CD4-positive, CD25-positive, alpha-beta regulatory T cell (primary cell): ENCODE measurements around the gene NGF. TPM values are rescaled to one million over a fixed set of nuclear protein-coding genes. Genes with fewer than 3 reads are reported as not detected.

Experiments used
- ATAC-seq, 2 donors: fragments of 150-1000 bp; cut with Tn5 transposase; one replicate each; pipeline ENCODE4 v1.10.0; 2021; ENCODE audit warnings: low read depth in 2 of 2, moderate number of reproducible peaks in 2 of 2, moderate library complexity in 1 of 2
- DNase-seq, 3 donors: peaks; one replicate each; pipeline versions ENCODE4 v3.0.0 to v3.0.0-alpha.2; 2012 to 2022; ENCODE audit warnings: mixed read lengths in 1 of 3
- H3K27ac ChIP-seq: one replicate; pipeline ENCODE4 v1.7.0; 2013; ENCODE audit warnings: mild to moderate bottlenecking, low read length; ENCODE audit not compliant: insufficient read depth, poor library complexity, severe bottlenecking
- H3K27me3 ChIP-seq: one replicate; pipeline ENCODE4 v1.7.0; 2013; ENCODE audit warnings: low read length; ENCODE audit not compliant: control insufficient read depth, insufficient read depth
- H3K36me3 ChIP-seq: one replicate; pipeline ENCODE4 v1.7.0; 2013; ENCODE audit warnings: mild to moderate bottlenecking, low read length, moderate library complexity; ENCODE audit not compliant: control insufficient read depth, insufficient read depth
- H3K4me1 ChIP-seq: 2 replicates; pipeline ENCODE4 v1.7.0; 2013; ENCODE audit warnings: mild to moderate bottlenecking, low read length; ENCODE audit not compliant: insufficient read depth, control insufficient read depth, poor library complexity, severe bottlenecking
- H3K4me3 ChIP-seq: one replicate; pipeline ENCODE4 v1.7.0; 2013; ENCODE audit warnings: low read depth, mild to moderate bottlenecking, low read length, moderate library complexity
- H3K9me3 ChIP-seq, 2 experiments: 1 replicate in 1 of 2; 2 replicates in 1 of 2; pipeline ENCODE4 v1.7.0; 2013; ENCODE audit warnings: low read length in 2 of 2, mild to moderate bottlenecking in 1 of 2, moderate library complexity in 1 of 2; ENCODE audit not compliant: control insufficient read depth in 2 of 2
- H3K27ac Mint-ChIP-seq, 3 donors: one replicate each; pipeline ENCODE4 v1.8.0; 2020 to 2022; ENCODE audit warnings: mild to moderate bottlenecking in 3 of 3, mixed read lengths in 3 of 3, moderate library complexity in 2 of 3
- H3K27me3 Mint-ChIP-seq: one replicate; pipeline ENCODE4 v1.8.0; 2022; ENCODE audit warnings: mild to moderate bottlenecking, mixed read lengths
- H3K36me3 Mint-ChIP-seq: one replicate; pipeline ENCODE4 v1.8.0; 2020; ENCODE audit warnings: mixed read lengths
- H3K4me1 Mint-ChIP-seq, 4 donors: one replicate each; pipeline ENCODE4 v1.8.0; 2020 to 2022; ENCODE audit warnings: mixed read lengths in 4 of 4, mild to moderate bottlenecking in 1 of 4
- H3K4me3 Mint-ChIP-seq, 4 donors: one replicate each; pipeline ENCODE4 v1.8.0; 2020 to 2022; ENCODE audit warnings: mild to moderate bottlenecking in 4 of 4, mixed read lengths in 4 of 4, moderate library complexity in 3 of 4
- H3K9me3 Mint-ChIP-seq, 7 donors: one replicate each; pipeline ENCODE4 v1.8.0; 2020 to 2022; ENCODE audit warnings: mixed read lengths in 7 of 7, mild to moderate bottlenecking in 3 of 7, moderate library complexity in 2 of 7
- polyA plus RNA-seq, 4 donors: library from polyadenylated mRNA; unstranded; fragments of 300-500 nt; fragmentation: Illumina TruSeq; gene quantifications; one replicate each; pipeline ENCODE4 v1.2.3, GENCODE V29; 2021
- total RNA-seq: library from RNA; stranded (reverse); gene quantifications from one replicate; pipeline ENCODE4 v1.2.3, GENCODE V29; 2022

NGF gene
- total and polyA plus RNA-seq, 5 donors from 2014 or later: not detected

- Mint-ChIP-seq H3K4me1 (no peaks in the 10 kb centered on the region), H3K4me3 (no peak overlapping the region), H3K9me3 (peaks cover 0 to 2% (median 0%) of the 10 kb centered on the region in 7 donors), H3K27ac (no peak overlapping the region), H3K27me3 (no peaks in the 10 kb centered on the region), H3K36me3 (no peaks in the 10 kb centered on the region)
- Histone ChIP-seq H3K9me3 (no peaks in the 10 kb centered on the region), H3K4me1 (no peaks in the 10 kb centered on the region), H3K4me3 (no peak overlapping the region), H3K36me3 (no peaks in the 10 kb centered on the region), H3K27me3 (no peaks in the 10 kb centered on the region), H3K27ac (no peak overlapping the region)
- ATAC-seq (no peak), DNase-seq (no peak)
Measured at GRCh38 chr1:115284209-115284608, 53.8 kb downstream of the NGF start.

DNA sequence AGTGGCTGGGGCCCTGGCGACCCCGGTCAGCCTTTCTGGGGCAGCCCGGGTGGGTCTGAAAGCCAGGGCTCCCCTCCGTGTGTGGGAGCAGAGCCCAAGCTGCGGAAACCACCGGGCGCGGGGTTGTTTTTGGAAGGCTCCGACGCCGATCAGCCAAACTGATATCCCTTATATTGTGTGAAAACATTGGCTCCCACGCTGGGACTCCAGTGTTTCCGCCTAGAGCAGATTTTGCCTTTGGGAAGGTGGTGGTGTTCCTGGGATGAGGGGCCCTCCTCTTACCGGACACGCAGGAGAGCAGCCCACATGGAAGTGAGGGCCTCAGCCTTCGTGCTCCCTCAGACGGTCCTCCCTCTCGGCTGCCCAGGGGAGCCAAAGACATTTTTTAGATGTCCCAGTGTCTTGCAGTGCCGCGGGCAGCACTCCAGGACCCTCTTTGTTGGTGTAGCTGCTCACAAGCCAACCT lies 54.3 kb downstream of the NGF start:
- no peaks in the 10 kb centered on the region for H3K27me3 Mint-ChIP-seq
- H3K36me3 Mint-ChIP-seq: no peaks in the 10 kb centered on the region
- no peaks in the 10 kb centered on the region for H3K4me1 ChIP-seq
- peaks cover 0 to 2% (median 0%) of the 10 kb centered on the region in 7 donors for H3K9me3 Mint-ChIP-seq
- H3K36me3 ChIP-seq: no peaks in the 10 kb centered on the region
- no peak overlapping the region for H3K4me3 ChIP-seq
- no peak overlapping the region for H3K4me3 Mint-ChIP-seq
- H3K27ac Mint-ChIP-seq: no peak overlapping the region
- H3K27ac ChIP-seq: no peak overlapping the region
- ATAC-seq (no peak), DNase-seq (no peak)
- no peaks in the 10 kb centered on the region for H3K9me3 ChIP-seq
- no peaks in the 10 kb centered on the region for H3K4me1 Mint-ChIP-seq
- H3K27me3 ChIP-seq: no peaks in the 10 kb centered on the region

GRCh38 chr1:115283249-115283648 lies 54.8 kb downstream of the NGF start:
- no peak overlapping the region for H3K4me3 ChIP-seq
- Mint-ChIP-seq H3K27ac (no peak overlapping the region), H3K9me3 (peaks cover 0 to 2% (median 0%) of the 10 kb centered on the region in 7 donors), H3K36me3 (no peaks in the 10 kb centered on the region), H3K4me3 (no peak overlapping the region), H3K4me1 (no peaks in the 10 kb centered on the region), H3K27me3 (no peaks in the 10 kb centered on the region)
- DNase-seq: no peak
- H3K4me1 ChIP-seq: no peaks in the 10 kb centered on the region
- H3K27me3 ChIP-seq: no peaks in the 10 kb centered on the region
- H3K27ac ChIP-seq: no peak overlapping the region
- no peaks in the 10 kb centered on the region for H3K9me3 ChIP-seq
- ATAC-seq: no peak
- H3K36me3 ChIP-seq: no peaks in the 10 kb centered on the region

DNA sequence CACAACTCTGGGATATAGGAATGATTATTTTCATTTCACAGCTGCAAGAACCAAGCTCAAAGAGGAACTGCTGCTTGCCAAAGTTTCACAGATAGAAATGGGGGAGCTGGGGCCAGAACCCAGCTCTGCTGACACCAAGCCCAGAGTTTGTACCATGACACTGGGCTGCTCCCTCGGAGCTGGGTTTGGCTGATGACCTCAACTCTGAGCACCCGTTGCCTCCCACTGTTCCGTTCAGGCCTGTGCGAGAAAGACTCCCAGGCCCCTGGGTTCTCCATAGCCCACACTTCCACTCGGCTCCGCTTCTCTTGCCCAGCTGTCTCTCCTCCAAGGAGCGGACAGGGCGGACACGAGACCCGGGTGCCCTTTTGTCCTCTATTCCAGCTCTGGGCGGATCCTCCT lies 55.2 kb downstream of the NGF start:
- H3K36me3 Mint-ChIP-seq: no peaks in the 10 kb centered on the region
- ATAC-seq (no peak), DNase-seq (no peak)
- Histone ChIP-seq H3K36me3 (no peaks in the 10 kb centered on the region), H3K9me3 (no peaks in the 10 kb centered on the region), H3K4me1 (no peaks in the 10 kb centered on the region), H3K27me3 (no peaks in the 10 kb centered on the region), H3K27ac (no peak overlapping the region), H3K4me3 (no peak overlapping the region)
- H3K9me3 Mint-ChIP-seq: peaks cover 0 to 2% (median 0%) of the 10 kb centered on the region in 7 donors
- no peak overlapping the region for H3K27ac Mint-ChIP-seq
- no peaks in the 10 kb centered on the region for H3K27me3 Mint-ChIP-seq
- H3K4me3 Mint-ChIP-seq: no peak overlapping the region
- H3K4me1 Mint-ChIP-seq: no peaks in the 10 kb centered on the region

- Mint-ChIP-seq H3K27me3 (peaks cover 5% of the 10 kb centered on the region), H3K27ac (no peak overlapping the region), H3K36me3 (no peaks in the 10 kb centered on the region), H3K9me3 (peaks cover 0 to 2% (median 0%) of the 10 kb centered on the region in 7 donors), H3K4me3 (no peak overlapping the region), H3K4me1 (no peaks in the 10 kb centered on the region)
- DNase-seq: no peak
- Histone ChIP-seq H3K27ac (no peak overlapping the region), H3K4me3 (no peak overlapping the region), H3K9me3 (no peaks in the 10 kb centered on the region), H3K4me1 (no peaks in the 10 kb centered on the region), H3K36me3 (no peaks in the 10 kb centered on the region), H3K27me3 (no peaks in the 10 kb centered on the region)
- ATAC-seq: no peak
Measured at GRCh38 chr1:115281143-115281542, 56.9 kb downstream of the NGF start.

DNA sequence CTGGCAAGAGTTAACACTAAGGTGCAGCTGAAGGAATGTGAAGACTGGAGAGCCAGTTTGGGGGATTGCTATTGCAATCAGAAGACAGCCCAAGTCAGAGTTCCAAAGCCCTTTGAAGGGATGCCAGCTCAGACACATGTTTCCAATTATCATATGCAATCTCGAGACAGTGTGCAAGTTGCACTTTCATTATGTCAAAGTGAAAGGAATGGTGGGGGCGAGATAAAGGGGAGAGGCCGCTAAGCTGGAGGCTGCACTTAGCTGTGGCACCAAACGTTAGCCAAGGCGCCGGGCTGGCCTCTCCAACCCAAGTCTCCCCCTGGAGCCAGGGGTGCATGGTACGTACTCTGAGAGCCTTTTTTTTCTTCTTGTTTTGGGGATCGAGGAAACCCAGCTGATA lies 58.0 kb downstream of the NGF start:
- Histone ChIP-seq H3K36me3 (no peaks in the 10 kb centered on the region), H3K27me3 (no peaks in the 10 kb centered on the region), H3K27ac (no peak overlapping the region), H3K4me3 (no peak overlapping the region), H3K9me3 (no peaks in the 10 kb centered on the region), H3K4me1 (no peaks in the 10 kb centered on the region)
- no peaks in the 10 kb centered on the region for H3K36me3 Mint-ChIP-seq
- H3K27ac Mint-ChIP-seq: no peak overlapping the region
- peaks cover 0 to 2% (median 0%) of the 10 kb centered on the region in 7 donors for H3K9me3 Mint-ChIP-seq
- no peaks in the 10 kb centered on the region for H3K4me1 Mint-ChIP-seq
- H3K4me3 Mint-ChIP-seq: no peak overlapping the region
- DNase-seq: no peak
- H3K27me3 Mint-ChIP-seq: peaks cover 5% of the 10 kb centered on the region
- no peak for ATAC-seq

- Mint-ChIP-seq H3K4me3 (no peak overlapping the region), H3K36me3 (no peaks in the 10 kb centered on the region), H3K9me3 (peaks cover 0 to 2% (median 0%) of the 10 kb centered on the region in 7 donors), H3K27me3 (peaks cover 5% of the 10 kb centered on the region), H3K4me1 (no peaks in the 10 kb centered on the region), H3K27ac (no peak overlapping the region)
- DNase-seq (no peak), ATAC-seq (no peak)
- H3K36me3 ChIP-seq: no peaks in the 10 kb centered on the region
- H3K4me1 ChIP-seq: no peaks in the 10 kb centered on the region
- H3K9me3 ChIP-seq: no peaks in the 10 kb centered on the region
- no peaks in the 10 kb centered on the region for H3K27me3 ChIP-seq
- no peak overlapping the region for H3K4me3 ChIP-seq
- no peak overlapping the region for H3K27ac ChIP-seq
Measured at GRCh38 chr1:115278211-115278610, 59.8 kb downstream of the NGF start.

DNA sequence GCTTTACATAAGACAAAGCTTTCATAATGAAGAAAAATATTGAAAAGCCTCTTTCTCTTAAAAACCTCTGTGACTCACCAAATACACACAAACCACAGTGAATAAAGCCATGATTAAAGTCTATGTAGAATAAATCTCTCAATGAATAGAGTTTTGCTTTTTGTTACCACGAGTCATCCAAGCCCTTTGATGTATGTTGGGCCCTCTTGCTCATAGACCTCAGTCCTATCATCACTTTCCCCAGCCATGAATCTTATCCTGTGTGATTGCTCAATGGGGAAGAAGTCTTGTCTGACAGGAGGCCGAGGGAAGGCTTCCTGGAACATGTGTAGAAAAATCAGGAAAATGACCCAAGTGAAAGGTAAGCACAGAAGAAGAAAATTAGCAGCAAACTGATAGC lies 60.8 kb downstream of the NGF start:
- peaks cover 0 to 2% (median 0%) of the 10 kb centered on the region in 7 donors for H3K9me3 Mint-ChIP-seq

More for the DNA sequence above, 60.8 kb downstream of the NGF start:
- H3K27ac ChIP-seq: no peak overlapping the region
- H3K27me3 Mint-ChIP-seq: peaks cover 5% of the 10 kb centered on the region
- H3K36me3 ChIP-seq: no peaks in the 10 kb centered on the region
- ATAC-seq (no peak), DNase-seq (no peak)
- H3K27ac Mint-ChIP-seq: no peak overlapping the region
- H3K4me1 Mint-ChIP-seq: no peaks in the 10 kb centered on the region
- no peak overlapping the region for H3K4me3 Mint-ChIP-seq
- H3K4me3 ChIP-seq: no peak overlapping the region
- H3K27me3 ChIP-seq: no peaks in the 10 kb centered on the region
- H3K9me3 ChIP-seq: no peaks in the 10 kb centered on the region
- no peaks in the 10 kb centered on the region for H3K4me1 ChIP-seq
- H3K36me3 Mint-ChIP-seq: no peaks in the 10 kb centered on the region
